GM19372 (cell line): ENCODE data around the gene RTN4.

Experiments used
- ATAC-seq: cut with Tn5 transposase; IDR thresholded peaks from one replicate; pipeline ENCODE4 v1.9.1; 2021; ENCODE audit warnings: mild to moderate bottlenecking, low read depth, moderate library complexity; ENCODE audit not compliant: unreplicated experiment

The RTN4 gene

DNA sequence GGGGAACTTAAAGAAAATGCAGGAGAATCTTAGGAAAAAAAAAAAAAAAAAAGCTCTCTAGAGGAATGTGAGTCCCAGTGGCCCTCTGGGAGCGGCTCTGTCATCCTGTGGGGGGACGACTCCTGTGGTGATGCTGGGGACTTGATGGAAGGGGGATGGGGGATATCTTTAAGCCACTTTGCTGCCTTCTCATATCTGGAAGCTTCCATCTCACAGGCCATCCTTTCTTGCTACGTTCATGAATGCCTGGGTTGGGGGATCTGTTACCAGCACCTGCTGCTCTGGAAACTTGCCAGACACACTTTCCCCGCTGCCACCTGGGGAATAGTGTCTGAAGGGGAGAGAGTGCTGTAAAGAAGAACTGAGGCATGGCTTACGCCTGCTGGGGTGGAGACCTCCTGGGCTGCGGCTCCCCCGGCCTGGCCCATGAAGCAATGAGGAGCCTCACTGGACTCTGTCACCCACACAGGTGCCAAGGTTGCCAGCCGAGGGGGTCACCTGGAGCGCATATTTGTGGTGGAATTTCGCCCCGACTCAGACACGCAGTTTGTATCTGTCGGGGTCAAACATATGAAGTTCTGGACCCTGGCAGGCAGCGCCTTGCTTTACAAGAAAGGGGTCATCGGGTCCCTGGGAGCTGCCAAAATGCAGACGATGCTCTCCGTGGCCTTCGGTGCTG lies 92.8 kb downstream of the RTN4 start:
- ATAC-seq, result no peak

DNA sequence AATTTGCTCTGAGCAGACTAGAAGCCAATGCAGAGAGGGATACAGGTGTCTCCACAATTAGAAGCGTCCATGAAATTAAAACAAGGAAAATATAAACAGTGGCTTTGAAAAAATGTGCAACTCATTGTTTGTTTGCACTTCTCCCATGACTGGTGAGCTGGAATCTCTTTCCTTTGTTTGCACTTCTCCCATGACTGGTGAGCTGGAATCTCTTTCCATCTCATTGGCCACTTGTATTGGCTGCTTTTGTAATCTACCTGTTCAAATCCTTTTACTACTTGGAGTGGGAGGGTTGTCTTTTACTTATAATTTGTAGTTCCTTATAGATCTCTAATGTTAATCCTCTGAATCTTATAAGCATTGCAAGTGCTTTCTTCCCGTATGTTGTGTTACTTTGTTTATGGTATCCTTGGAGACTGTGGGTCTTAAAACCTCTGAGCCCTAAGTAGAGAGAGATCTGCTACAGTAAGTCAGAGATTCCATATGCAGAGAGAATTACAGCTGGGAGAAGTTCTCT lies 94.1 kb downstream of the RTN4 start:
- ATAC-seq, result no peak

DNA sequence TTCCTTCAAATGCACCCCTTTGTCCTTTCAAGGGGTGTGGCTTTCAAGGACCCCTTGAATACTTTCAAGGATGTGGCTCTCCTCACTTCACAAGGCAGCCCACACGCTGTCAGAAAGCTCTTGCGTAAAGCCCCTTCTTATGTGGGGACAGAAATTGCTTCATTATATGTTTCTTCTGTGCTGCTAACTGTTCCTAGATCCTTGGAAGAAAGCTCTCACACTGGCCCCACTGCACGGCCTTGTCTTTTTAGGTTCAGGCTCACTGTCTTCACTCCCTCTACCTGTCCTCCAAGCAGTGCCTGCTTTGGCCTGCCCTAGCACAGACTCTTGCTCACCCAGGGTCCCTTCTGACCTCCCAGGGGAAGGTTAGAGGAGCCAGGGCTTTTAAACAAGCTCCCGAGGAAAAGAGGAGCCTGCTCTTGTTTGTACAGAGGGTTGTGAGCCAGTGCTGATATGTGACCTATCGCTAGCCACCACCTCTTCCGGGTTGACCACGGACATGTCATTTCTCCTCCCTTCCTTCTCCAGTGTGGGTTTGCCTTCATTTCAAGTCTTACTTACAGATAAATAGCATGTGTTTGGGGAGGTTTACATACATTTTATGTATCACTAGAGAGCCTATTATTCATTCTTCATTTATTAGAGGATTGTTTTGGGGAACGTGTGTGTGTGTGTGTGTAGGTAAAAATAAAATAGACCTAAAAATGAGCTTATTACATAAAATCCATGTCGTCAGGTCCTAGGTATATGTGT lies 94.7 kb downstream of the RTN4 start:
- no peak for ATAC-seq

DNA sequence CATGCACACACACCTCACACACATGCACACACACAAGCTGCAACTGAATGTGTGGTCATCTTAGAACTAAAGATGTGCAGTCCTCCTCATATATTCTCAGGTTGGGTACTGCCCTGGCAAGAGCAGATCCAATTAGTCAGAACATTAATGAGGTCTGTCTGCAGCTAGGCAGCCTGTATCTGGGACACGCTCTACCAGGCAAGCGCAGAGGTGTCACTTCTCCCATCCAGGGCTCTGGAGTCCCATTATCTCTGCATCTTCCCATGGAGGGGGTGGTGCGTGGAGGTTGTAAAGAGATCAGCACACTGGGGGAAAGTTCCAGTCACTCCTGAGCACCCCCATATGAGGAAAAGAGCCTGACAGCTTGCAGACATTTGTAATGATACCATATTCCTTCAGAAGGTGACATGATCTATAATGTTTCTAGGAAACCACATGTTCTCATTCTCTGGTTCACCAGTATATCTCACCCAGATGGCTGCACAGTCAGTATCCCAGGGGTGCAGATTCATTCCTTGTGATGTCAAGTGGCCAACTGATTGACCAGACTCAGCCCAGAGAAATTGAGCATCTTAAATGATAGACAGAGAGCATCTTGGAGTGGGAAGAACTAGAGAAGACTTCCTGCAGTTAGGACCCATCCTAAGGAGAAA lies 95.4 kb downstream of the RTN4 start:
- ATAC-seq, result no peak

DNA sequence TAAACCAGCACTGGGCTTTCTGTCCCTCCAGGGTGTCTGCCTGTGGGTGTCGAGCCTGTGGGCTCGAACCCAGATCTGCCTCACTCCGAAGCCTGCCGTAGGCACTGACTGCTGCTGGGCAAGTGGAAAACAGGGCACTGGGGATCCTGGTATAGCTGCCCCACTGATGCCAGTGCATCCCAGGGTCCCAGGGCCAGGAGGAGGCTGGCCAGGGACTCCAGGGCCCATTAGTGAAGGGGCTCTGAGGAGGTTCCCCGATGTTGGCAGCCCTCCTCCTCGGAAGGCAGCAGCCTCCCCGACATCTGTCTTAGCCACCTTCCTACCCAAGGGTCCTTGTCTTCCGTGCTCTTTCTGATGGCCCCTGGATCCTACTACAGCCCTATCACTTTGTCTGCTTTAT lies 96.1 kb downstream of the RTN4 start:
- no peak for ATAC-seq

DNA sequence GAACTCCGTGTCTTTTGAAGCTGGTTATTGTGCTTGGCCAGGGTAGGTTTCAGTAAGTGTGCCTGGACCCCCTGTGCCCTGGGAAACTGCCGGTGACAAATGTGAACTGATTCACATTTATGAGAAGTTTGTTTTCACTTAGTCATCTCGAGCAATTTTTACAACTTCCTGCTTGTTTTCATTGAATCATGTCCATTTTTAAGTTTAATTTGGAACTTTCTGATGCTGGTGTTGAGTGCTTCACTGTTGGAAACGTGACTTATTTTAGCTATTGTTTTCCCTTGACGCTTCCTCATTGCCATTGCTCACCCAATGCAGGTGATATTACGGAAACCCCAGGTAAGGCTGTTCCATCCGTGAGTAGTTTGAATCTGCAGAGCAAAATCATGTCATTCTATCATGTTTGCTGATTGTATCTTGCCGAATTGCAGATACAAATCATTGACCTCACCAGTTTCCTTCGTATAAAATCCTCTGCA lies 97.2 kb downstream of the RTN4 start:
- no peak for ATAC-seq

DNA sequence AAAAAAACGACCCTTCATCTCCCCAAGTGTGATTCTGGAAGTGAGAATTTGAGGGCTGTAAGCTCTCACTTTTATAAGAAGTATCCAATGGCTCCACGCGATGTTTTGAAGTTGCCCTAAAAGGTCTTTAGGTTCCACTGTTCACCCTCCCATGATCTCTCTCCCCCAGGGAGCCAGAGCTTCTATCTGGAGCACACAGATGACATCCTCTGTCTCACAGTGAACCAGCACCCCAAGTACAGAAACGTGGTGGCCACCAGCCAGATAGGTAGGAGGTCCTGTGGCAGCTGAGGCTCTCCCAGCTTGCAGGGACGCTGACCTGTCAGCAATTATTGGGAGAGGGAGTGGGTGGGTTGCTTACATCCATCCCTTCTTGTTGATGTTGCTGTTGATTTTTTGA lies 97.8 kb downstream of the RTN4 start:
- no peak for ATAC-seq

DNA sequence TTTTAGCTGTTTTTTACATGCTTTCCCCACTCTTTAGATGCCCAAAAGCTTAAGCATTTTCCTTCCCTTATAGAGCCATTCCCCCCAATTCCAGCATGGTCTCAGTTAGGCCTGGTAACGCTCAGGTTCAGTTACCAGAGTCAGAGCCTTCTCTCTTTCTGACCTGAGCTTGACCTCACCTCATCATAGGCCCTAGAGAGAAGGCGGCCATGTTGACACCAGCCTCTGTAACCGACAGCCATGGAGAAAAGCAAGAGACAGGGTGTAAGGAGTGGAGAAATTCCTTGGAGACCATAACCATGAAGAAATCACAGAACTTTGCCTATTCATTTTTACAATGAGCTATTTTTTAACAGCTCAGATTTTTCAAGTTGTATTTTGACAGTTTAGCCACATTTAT lies 99.4 kb downstream of the RTN4 start:
- no peak for ATAC-seq

DNA sequence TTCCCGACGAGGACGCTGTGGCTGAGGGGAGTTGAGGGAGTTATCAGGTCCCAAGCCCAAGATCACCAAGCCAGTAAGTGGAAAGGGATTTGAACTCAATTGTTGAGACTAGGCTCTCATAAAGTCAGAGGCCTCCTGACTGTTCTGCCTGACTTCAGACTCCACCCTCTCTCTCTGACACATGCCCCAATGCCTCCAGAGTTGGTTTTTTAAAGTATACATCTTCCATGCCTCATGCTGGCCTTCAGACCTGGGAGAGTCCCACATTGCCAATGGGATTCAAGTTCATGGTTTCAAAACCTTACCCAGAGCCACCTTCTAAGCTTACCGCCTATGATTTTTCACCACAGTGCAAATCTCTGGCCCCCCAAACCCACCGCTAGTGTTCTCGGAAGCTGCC lies 100.8 kb downstream of the RTN4 start:
- ATAC-seq, result no peak

DNA sequence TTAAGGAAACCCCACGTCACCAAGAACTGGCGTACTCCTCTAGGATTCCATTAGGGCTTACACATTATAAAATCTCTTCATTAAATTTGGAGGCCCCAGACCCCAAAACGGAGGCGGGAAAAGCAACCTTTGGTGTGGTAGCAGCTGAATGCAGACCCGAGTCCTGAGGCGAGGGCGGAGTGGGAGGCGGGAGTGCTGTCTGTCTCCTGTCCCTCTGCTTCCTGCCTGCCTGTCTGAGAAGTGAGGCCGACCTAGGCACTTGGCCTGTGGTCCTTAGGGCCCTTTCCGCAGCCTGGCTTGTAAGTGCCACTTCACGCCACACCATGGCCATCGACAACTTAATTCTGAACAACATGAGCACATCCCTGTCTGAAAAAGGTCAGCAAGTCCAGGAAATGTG lies 102.1 kb downstream of the RTN4 start:
- ATAC-seq, result no peak

DNA sequence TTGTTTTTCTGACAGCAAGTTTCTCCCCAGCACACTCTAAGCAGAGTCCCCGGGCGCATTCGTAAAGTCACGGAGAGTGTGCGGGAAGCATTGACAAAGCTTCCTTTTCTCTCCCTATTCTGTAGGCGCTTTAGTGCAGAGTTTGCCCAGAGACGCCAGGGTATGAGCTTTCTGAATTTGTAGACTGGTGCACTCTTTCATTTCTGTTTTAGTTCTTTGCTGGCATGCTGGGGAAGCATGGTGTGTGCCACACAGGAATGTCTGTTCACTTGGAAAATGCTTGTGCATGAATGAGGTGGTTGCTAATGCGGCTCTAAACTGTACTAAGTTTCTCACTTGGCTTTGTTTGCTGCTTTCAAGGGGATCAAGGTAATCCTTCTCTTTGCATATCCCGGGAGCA lies 102.6 kb downstream of the RTN4 start:
- ATAC-seq, result no peak

DNA sequence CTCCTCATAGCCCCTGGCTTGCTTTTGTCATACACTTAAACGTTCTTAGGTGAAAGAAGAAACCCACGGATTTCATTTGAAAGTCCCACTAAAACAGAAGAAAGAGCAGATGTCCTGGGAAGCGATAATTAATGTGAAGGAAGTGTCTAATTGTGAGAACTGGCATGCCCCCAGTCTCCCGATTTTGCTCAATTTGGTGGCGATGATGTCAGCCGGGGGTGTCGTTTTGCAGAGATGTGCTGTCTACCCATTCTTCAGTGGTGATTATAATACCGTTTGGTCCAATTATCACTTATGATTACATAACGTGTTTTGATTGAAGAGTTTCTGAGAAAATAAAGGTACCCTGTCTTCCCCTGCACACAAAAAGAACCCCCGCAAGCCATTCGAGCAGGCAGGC lies 103.1 kb downstream of the RTN4 start:
- ATAC-seq, result no peak

DNA sequence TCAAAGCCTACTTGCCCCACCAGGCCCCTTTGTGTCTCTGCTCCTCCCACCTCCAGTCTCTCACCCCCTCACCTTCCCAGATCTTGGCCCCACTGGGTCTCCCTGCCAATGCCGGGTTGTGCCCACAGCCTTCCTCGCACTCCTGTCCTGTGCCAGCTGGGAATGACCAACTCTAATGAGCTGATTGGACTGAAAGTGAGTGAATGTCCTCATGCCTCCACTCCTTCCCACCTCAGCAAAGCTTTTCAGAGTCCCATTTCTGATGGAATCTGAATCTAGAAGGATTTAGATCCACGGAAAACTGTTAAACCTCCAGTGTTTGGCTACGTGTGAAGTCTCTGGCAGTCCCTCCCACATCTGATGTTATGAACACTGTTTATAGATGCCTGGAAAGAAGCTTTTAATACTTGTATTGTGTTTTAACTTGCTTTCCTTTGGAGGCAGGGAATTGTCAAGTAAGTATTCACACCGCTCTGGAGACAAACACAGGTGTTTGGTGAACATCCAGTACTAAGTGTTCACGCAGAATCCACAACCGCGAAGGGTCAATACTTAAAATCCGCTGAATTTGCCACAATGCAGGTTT lies 103.9 kb downstream of the RTN4 start:
- no peak for ATAC-seq

DNA sequence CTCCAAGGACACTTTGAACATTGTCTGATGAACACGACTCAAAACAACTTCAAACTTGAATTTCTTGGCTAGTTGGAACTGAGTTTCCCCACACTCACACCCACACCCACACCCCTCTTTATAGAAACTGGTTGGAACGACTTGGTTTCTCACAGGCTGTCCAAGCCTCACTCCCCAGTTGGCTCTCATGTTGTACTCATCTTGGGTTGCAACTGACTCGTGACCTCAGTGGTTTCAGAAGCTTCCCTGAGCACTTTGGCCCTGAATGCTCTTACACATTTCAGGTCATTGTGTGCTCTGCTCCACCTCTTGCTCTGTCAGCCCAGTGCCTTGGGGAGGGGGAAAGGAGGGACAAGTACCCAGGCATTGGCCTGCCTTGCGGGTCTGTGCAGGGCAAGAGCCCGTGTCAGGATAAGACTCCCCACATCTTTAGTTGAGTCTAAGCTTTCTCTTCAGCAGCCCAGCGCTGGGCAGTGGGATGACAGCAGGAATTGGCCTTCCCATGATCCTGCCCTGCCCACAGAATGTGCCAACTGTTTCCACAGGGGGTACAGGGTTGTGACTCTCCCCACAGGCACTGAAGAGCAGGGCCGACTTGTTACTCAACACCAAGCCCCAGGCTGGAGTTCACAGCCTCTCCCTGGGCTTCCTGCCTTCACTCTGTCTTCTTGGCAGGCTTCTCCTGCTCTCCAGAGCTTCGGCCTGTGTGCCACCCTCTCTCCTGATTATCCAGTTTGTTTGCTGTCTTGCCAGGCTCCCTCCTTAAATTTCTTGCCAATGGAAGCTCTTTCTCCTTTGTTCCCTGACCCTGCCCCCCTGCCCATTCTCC lies 104.6 kb downstream of the RTN4 start:
- ATAC-seq, result peak; percentile 73

DNA sequence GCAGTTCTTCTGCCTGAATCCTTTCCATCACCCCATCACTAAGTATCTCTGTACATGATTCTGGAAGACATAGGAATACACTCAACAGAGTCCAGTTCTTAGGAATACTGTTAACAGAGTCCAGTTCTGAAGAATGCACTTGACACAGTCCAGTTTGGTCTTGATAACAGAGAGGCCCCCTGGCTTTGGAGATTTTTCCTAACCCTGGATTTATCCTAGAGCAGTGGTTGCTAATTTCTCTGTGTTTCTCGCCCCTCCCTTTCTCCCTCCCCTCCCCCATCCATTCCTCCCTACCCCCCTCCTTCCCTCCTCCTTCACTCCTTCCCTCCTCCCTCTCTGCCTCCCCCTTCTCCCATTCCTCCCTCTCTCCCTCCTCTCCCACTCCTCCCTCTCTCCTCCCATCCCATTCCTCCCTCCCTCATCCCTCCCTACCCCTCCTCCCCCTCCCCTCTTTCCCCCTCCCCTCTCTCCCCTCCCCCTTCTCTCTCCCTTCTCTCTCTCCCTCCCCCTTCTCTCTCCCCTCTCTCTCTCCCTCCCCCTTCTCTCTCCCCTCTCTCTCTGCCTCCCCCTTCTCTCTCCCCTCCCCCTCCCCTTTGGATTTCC lies 105.4 kb downstream of the RTN4 start:
- no peak for ATAC-seq

DNA sequence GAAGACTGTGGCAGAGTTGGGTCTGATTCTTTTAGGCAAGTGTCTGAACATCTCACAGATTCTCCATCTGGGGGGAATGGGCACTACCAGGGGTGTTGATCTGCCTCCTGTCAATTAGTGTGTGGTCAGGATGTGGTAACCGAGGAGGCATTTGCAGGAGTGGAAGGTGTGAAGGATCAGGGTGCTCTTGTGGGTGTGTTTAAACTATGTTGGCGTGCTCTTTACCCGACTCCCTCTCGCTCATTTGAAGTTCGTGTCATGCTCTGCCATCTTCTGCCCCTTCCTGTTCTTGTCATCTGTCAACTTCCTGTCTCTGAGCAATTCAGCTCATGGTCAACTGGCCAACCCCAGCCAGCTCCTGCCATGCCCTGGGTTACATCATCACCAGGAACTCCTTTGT lies 107.9 kb downstream of the RTN4 start:
- no peak for ATAC-seq

DNA sequence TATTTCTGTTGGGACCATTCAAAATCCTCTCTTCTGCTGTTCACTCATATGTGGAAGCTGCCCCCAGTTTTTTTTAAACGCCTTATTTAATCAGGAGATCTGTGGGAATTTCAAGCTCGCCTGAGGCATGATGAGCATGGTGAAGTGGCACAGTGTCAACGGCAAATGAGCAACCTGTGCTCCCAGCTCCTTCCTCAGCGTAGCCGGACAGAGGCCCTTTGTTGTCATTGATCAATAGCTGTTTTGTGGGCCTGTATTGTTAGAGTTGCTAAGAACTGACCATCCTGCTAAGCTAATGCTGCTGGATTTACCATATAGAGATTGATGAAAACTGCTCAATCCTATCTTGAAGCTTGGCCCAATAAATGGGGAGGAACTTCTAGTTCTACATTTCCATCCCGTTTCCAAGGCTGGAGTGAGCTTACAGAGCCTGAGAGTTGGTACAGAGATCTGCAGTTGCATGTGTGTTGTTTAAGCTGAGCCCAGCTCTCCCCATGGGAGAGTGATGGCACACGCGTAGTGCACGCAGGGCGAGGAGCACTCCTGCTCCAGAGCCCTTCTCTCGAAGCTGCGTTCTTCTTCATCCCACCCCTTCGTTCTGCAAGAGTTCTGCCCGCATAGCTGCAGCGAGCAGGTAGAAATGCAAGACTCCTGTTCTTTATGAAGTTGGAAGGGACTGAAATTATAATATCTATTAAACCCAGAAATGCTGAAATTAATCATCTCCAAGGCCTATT lies 108.8 kb downstream of the RTN4 start:
- ATAC-seq, result no peak

DNA sequence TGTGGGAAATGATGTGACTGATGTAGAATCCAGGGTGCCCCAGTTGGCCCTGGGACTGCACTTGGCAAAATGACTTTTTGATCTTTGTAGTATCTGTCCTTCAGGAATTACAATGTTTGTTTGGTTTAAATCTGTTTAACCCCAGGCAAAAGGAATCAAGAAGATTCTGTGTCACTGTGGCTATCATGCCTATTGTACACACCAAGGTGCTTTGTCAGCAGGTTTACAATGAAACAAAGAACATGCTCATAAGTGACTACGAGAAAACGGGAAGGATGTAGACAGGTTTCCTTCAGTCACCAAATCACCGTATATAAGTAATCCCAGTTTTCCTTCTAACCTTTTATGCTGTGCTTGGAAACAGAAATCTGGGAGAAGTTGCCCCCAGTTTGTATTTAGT lies 109.5 kb downstream of the RTN4 start:
- ATAC-seq, result no peak

DNA sequence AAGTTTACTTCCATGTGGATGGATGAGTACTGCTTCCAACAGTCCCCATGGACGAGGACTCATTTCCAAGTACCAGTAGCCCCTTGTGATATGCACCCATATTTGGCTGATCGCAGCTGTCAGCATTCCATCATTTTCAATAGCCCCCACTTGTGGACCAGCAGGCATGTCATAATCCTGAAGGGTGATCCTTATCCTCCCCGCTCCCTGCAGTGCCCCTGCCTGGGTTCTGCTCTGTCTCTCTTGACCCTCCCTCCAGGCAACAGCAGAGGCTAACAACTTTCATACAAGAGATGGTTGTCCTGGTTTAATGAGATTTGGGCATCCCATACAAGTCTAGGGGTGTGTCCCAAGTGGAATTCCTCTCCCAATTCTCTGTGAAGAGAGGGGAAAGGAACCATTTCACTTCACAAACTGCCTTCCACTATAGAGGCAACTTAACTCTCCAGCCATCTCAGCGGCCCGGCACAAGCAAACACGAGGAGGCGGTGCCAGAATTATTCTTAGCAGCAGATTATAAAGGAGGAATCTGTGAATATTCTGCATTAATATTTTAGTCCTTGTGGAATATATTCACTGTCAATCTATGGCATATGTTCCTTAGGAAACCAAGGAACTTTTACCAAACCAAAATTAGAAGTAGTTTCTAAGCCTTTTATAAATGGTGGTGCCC lies 110.7 kb downstream of the RTN4 start:
- no peak for ATAC-seq
